ENCODE measurements around the gene MUC6.

Gene MUC6

GRCh38 chr11:1026641-1027482 is 9.7 kb downstream of the MUC6 start:
- no peak for DNase-seq (ENCODE audit: low read depth)
- no peak for TF ChIP-seq CTCF (IDR thresholded peaks at IDR 0.05; ENCODE audit: control insufficient read depth, extremely low read depth, insufficient read depth)
- no peak overlapping the region for H3K4me3 ChIP-seq (ENCODE audit: low read depth, low read length)

- no peak overlapping the region for H3K4me3 ChIP-seq (ENCODE audit: low read depth, low read length)
- DNase-seq (ENCODE audit: low read depth): no peak
- TF ChIP-seq CTCF (IDR thresholded peaks at IDR 0.05; ENCODE audit: control insufficient read depth, extremely low read depth, insufficient read depth): no peak
Observed at GRCh38 chr11:1026163-1026450, 10.4 kb downstream of the MUC6 start.

- DNase-seq (ENCODE audit: low read depth): no peak
- TF ChIP-seq CTCF (IDR thresholded peaks at IDR 0.05; ENCODE audit: control insufficient read depth, extremely low read depth, insufficient read depth): no peak
- H3K4me3 ChIP-seq (ENCODE audit: low read depth, low read length): no peak overlapping the region
Observed at GRCh38 chr11:1025410-1026162, 10.9 kb downstream of the MUC6 start.

- no peak overlapping the region for H3K4me3 ChIP-seq (ENCODE audit: low read depth, low read length)
- TF ChIP-seq CTCF (IDR thresholded peaks at IDR 0.05; ENCODE audit: control insufficient read depth, extremely low read depth, insufficient read depth): no peak
- DNase-seq (ENCODE audit: low read depth): no peak
Observed at GRCh38 chr11:1024597-1025409, 11.7 kb downstream of the MUC6 start.

GRCh38 chr11:1023811-1024596 is 12.5 kb downstream of the MUC6 start:
- DNase-seq (ENCODE audit: low read depth): no peak
- TF ChIP-seq CTCF (IDR thresholded peaks at IDR 0.05; ENCODE audit: control insufficient read depth, extremely low read depth, insufficient read depth): no peak
- no peak overlapping the region for H3K4me3 ChIP-seq (ENCODE audit: low read depth, low read length)
